GM21367 (cell line): ENCODE data around the gene ZNF688.

Experiments used
- ATAC-seq: cut with Tn5 transposase; IDR thresholded peaks from one replicate; pipeline ENCODE4 v1.9.1; 2021; ENCODE audit not compliant: unreplicated experiment

ZNF688 gene

DNA sequence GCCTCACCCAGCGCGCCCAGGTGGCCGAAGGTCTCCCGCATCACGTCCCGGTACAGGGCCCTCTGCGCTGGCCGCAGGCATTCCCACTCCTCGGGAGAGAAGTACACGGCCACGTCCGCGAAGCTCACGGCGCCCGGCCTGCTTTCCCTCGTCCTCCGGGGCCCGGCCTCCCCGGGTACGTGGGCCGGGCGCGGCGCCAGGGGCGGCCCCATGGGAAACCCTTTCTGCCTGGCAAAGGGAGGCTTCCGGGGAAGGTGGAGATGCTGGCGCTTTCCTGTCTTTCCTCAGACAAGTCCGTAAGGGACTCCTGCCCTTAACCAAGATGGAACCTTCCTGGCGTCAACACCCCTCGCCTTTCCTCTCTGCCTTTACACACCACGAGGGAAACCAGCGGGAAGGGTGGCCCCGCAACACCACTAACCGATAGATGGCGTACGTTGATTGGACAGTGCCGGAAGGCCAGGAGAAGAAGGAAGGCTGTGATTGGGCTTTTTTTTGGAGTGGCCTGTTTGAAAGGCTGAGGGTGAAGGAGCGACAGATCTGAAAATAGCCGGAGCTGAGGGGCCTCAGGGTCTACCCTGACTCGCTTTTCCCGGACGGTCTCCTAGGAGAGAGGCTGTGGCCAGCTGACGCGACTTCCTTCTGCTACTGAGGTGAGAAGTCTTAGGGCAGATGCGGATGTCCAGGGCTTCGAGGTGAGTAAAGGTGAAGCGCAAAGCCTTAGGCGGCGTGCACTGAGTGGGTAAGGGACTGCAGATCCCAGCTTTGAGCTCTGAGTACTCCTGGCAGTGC is 14.1 kb upstream of the ZNF688 start, which contains the start of gene ZNF785:
TSS of gene ZNF785 (minus strand) at position 298 of the 792 bp plus-strand sequence. CDS start at position 212, 86 bp downstream.
- ATAC-seq: peak; percentile 75

DNA sequence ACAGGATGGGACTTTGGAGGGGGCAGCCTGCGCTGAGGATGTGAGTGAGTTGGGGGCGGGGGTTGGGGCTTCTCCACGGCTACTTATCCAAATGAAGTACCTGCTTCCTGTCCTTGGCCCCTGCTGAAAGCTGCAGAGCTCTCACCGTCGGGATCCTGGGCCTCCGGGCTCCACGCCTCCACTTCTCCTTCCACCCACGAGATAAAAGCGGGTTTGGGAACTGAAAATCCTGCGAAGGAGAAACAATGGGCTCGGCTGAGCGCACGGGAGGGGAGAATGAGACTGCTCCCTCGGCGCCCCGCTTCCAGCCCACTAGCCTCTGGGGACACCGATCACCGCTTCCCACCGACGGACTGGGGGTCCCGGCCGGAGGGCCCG is 13.5 kb upstream of the ZNF688 start:
- ATAC-seq: peak; percentile 19

DNA sequence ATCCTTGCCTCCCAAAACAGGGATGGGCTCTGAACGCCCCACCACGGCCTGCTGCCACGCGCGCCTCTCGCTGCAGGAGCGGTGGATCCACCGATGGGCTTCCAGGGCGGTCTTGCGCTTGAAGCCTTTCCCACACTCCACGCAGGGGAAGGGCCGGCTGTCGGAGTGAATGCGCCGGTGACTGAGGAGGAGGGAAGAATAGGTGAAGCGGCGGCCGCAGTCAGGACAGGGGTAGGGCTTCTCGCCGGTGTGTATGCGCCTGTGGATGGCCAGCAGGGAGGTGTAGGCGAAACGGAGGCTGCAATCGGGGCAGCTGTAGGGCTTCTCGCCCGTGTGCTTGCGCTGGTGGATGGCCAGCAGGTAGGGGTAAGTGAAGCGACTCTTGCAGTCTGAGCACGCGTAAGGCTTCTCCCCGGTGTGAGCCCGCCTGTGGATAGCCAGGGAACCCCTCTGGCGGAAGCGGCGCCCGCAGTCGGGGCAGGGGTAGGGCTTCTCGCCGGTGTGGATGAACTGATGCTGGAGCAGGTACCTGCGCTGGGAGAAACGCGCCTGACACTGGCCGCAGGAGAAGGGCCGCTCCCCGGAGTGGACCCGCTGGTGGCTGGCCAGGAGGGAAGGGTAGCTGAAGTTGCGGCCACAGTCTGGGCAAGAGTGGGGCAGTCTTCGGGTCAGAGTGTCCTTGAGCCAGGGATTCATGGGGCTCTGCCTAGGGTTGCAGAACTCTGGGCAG is 11.3 kb upstream of the ZNF688 start:
- ATAC-seq: no peak

DNA sequence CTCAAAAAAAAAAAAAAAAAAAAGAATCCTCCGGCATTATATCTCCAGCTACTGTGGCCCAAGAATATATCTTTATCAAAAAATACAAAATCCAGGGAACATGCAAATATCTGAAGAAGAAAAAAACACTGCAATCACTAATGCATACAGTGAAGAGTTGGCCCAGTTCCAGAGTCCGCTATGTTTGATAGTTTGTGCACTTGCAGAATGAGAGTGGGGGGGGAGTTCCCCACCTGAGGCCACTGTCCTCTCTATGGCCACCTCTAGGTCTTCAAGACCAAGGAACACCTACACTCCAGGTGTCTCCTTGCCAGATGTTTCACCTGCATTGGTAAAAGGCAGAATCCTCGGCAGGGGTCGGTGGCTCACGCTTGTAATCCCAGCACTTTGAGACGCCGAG is 9.9 kb upstream of the ZNF688 start:
- no peak for ATAC-seq

DNA sequence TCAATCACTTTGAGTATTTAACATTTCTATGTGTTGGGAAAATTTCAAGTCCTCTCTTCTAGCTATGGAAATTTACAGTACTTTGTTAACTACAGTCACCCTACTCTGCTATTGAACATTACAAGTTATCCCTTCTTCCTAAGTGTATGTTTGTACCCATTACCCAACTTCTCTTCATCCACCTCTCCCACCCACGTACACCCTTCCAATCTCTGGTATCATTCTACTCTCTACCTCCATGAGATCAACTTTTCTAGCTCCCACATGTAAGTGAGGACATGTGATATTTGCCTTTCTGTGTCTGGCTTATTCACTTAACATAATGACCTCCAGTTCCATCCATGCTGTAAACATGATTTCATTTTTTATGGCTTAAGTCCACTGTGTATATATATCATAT is 3.2 kb upstream of the ZNF688 start:
- ATAC-seq: no peak

DNA sequence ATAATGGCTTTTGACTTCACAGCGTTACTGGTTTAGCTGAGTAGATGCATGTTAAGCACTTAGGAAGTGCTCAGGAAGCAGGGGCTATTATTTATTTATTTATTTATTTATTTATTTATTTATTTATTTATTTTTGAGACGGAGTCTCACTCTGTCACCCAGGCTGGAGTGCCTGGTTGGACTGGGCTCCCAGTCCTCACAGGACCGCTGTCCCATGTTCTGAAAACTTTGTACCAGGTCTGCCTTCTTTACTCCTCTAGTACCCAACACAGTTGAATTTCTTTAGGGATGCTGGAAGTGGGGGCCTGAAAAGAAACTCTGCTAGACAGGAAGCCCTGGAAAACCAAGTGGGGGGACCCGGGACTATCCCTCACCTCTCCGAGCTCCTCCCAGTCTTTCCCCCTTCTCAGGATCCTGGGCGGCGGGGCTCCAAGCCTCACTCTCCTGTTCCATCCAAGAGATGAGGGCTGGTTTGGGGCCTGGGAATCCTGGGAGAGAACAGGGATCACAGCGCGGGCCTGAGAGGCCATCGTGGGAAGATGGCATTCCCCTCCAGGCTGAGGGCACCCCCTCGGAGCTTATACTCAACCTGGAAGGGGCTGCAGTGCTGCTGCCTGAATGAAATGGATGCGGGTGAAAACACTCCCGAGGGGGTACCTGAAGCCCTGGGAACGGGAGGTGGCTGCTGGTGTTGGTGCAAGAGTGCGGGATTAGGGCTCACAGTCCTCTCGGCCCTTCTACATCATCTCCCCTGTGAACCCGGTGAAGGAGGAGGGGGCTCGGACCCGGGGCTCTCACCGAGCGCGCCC is 674 bp downstream of the ZNF688 start:
- ATAC-seq: no peak

DNA sequence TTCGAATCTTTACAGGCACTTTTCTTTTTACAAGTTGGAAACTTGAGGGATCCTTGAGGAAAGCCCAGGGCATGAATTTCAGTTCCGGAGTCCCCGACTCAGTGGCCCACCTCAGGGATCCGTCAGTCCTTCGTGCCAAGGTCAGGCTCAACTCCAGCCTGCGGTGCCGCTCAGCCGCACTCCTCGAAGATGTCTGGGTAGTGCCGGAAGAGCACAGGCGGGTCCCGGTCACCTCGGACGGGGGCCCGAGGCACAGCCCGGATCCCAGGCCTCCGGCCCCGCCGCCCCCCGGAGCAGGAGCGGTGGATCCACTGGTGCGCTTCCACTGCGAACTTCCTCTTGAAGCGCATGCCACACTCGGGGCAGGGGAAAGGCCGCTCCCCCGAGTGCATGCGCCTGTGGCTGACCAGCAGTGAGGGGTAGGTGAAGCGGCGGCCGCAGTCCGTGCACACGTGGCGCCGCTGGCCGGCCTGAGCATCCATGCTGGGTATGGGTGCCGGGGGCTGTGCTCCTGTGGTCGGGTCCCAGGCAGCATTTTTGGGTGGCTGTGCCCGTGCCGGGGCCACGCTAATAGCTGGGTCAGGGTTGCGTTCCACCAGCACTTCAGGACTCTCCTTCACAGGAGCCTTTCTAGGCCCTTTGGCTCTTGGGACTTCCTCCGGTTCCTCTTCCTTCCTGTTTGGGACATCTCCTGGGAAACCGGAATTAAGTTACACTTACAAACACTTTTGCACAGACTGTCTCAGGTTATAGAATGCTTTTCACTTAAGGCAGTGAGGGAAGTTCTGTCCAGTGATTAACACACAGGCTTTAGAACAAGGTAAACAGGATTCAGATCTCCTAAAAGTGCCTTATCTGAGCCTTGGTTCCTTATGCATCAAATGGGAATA is 1.5 kb downstream of the ZNF688 start:
- ATAC-seq: no peak

DNA sequence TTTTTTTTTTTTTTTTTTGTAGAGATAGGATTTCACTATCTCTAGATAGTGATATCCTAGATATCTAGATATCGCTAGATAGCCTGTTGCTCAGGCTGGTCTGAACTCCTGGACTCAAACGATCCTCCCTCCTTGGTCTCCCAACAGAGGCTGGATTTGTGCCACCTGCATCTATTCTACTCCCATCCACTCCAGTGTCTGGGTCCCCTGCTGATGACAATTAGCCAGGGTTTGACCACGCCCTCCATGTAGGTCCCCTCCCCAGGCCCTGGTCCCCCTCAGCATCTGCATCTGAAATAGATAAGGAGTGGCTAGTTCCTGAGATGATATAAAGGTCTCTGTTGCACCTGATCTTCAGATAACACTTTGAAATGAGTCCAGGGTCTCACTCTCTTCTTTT is 2.2 kb downstream of the ZNF688 start:
- ATAC-seq: no peak

DNA sequence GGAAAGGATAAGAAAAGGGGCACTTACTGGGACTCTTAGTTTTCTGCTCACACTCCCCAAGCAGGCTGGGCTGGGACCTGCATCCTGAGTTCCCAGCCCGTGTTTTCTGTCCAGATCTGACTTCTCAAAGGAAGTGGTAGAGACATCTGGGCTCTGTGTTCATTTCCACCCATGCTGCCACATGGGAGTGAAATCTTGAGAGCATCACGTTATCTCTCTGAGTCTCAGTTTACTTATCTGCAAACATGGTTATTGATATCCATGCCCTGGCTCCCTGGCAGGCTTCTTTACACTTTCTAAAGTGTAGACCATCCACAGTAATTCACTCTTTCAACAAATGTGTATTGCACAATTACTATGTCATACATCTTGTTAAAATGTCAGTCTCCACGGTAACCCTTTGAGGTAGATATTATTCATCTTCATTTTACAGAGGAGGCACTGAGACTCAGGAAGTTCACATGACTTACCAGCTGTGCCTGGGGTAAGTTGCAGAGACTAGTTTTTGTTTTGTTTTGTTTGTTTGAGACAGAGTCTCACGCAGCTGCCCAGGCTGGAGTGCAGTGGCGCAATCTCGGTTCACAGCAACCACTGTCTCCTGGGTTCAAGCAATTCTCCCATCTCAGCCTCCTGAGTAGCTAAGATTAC is 3.4 kb downstream of the ZNF688 start:
- ATAC-seq: no peak

DNA sequence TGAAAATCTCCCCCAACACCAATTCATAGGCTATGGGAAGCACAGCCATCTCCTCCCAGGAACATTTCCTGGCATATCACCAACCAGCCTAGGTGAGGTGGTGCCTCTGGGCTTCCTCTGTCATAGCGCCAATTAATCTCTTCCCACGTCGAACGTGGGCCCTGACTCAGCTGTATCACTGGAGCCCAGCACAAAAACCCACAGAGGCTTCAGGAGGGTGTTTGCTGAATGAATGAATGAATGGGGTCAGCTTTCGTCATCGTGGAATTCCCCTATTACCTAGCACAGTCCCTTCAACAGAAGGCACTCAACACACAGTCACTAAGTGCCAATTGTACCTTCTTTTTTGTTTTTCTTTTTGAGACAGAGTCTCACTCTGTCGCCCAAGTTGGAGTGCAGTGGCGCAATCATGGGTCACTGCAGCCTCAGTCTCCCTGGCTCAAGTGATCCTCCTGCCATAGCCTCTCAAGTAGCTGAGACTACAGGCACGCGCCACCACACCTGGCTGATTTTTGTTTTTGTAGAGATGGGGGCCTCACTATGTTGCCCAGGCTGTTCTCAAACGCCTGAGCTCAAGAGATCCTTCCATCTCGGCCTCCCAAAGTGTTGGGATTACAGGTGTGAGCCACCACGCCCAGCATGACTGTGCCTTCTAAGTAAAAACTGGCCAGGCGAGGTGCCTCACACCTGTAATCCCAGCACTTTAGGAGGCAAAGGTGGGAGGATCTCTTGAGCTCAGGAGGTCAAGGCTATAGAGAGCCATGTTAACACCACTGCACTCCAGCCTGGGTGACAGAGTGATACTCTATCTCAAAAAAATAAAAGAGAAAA is 4.1 kb downstream of the ZNF688 start:
- no peak for ATAC-seq

DNA sequence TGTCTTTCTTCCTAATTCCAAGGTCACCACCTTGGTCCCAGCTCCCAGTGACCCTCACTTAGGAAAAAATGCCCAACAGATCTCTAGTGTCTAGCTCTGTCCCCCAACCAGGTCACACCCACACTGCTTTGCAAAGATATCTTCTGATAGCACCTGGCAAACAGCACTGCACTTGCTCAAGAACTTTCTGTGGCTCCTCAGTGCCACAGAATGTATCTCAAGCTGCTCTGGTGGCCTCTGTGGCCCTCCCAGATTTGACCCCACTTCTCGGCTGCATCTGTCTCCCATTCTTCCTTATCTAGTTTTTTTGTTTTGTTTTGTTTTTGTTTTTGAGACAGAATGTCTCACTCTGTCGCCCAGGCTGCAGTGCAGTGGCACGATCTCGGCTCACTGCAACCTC is 5.0 kb downstream of the ZNF688 start:
- no peak for ATAC-seq

DNA sequence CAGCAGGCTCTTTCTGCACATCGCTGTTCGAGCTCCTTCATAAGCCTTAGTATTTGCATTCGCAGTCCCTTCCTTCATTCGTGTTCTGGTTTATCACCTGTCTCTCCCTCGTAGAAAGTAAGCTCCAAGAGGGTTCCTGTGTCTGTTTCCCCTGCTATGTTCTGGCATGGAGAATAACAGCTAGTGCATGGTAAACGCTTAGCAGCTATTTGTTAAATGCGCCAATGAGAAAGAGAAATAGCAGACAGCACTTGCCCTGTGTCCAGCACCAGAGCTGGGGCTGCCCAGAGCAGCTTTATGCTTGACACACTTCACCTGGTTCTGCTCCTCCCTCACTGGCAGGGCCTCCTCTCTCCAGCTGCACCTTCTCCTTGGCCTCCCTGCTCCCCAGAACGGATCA is 5.5 kb downstream of the ZNF688 start:
- no peak for ATAC-seq

DNA sequence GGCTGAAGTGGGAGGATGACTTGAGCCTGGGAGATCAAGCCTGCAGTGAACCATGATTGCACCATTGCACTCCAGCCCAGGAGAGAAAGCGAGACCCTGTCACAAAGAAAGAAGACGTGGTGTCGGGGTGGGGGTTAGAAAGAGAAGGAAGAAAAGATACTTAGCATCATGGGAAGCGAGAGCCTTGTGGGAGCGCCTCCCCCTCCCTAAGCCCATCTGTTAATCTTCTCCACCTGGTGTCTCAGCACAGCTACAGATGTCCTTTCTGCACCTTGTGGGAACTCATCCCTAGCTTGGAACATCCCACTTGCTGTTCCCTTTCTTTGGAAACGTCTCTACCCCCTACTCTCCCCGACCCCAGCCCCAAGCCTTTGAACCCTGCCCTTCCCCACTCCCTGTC is 6.0 kb downstream of the ZNF688 start:
- ATAC-seq: no peak

DNA sequence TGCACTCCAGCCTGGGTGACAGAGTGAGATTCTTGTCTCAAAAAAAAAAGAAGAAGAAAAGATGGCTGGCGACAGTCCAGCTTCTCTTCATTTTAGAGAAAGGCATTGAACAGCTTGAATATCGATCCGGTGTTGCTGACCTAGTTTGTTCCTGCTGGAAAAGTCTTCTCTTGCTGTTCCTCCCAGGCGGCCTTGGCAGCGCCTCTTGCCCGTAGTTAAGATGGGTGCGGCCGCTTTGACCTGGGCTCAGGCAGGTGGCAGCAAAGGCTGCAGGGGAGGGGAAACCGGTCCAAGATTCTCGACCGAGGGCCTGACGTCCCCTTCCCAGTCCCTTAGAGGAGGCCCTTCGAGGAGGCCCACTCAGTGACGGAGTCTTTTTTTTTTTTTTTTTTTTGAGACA is 9.5 kb downstream of the ZNF688 start:
- ATAC-seq: no peak

DNA sequence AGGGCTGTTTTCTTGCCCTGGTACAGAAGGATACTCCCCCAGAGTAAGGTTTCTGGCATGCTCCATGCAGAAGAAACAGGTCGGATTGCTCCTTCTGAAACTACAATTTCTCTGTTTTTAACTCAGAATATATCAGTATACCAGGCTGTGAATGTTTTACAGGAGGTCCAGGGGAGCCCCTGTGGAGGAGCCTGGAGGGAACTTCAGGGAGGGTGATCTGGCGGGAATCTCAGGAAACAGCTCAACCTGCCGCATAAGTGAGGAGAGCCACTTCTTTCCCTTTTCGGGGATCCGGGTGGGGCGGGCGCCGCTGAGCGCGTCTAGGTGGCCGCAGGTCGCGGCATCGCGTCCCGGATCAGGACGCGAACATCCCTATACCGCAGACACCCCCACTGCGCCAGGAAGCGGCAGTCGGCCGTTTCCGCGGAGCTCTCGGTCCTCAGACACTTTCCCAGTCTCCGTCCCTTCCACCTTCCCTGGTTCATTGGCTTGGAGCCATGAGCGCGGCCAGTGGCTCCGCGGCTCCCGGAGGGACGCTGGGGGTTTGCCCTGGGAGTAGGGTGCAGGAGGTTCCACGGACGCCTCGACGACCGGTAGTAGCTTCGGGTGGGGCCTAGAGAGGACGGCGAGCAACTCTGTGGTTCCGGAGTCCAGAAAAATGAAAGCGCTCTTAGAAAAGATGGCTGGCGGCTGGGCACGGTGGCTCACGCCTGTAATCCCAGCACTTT is 10.3 kb downstream of the ZNF688 start:
- ATAC-seq: no peak

DNA sequence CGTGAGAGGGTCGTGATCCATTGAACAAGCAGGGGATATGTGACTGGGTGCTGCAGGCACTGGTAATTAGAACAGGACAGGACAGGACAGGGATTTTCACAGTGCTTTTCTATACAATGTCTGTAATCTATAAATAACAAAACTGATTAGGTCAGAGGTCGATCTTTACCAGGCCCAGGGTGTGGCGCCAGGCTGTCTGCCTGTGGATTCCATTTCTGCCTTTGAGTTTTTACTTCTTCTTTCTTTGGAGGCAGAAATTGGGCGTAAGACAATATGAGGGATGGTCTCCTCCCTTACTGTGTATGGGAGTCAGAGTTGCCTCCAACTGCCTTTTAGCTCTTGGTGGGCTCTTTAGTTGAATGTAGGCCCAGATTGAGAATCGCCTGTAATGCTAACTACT is 11.8 kb downstream of the ZNF688 start:
- ATAC-seq: no peak

DNA sequence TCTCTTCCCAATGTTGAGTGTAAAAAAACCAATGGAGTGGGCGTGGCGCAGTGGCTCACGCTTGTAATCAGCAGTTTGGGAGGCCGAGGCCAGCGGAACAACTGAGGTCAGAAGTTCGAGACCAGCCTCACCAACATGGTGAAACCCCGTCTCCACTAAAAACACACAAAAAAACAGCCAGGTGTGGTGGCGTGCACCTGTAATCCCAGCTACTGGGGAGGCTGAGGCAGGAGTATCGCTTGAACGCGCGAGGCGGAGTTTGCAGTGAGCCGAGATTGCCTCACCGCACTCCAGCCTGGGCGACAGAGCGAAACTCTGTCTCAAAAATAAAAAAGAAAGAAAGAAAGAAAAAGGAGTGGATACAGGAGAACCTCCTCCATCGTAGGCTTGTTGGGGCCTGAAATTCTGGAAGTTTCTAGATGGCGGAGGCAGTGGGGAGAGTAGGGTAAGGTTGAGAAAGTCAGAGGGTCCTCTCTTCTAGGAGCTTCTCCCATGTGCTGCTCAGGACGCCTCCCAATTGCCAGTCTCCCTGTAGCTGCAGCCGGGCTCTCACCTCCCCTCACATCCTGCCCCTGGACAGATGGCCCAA is 12.6 kb downstream of the ZNF688 start:
- no peak for ATAC-seq
